ENCODE data around the gene CFAP221.
A peak's percentile ranks its signal among the peaks of the same experiment; 100 is the strongest.
"Not testable (repeated sequence)": the region's sequence is repeated elsewhere in the genome, so short reads cannot be mapped to it uniquely, and the experiment has no call there.

Gene CFAP221

DNA sequence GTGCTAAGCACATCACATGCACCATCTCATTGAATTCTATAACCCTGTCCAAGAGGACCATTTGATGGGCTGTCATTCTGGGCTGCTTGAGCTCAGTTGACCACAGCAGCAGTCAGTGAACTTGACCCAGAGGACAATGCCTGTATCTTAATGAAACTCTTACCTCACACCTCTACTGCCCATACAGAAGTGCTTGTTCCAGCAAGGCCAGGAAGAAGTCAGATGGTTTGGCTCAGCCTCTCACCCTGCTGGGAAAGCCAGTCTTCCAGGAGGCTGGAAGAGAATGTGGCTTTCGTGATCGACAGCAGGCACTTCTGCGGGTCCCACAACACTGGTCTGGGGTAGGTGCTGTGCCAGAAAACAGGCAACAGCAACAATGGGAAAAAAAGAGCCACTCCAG is 47.3 kb downstream of the CFAP221 start:
- FAIRE-seq = no peak

DNA sequence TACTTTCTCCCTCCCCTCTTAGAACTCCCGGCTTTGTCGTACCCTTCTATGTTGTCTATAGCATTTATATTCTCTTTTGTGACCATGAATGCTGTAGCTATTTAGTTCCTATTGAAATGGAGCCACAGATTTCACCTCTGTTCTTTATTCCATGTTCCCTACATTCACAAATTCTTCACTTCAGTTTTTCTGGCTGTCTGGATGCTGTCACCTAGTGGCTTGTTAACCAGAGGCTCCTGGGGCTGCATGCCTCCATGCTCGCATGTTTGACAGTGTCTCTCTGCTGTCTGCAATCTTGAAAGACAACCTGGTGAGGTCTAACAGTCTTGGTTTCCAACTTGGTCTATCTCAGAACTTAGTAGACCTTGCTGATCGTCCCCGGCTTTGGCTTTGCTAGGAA is 48.2 kb downstream of the CFAP221 start:
- FAIRE-seq = no peak

DNA sequence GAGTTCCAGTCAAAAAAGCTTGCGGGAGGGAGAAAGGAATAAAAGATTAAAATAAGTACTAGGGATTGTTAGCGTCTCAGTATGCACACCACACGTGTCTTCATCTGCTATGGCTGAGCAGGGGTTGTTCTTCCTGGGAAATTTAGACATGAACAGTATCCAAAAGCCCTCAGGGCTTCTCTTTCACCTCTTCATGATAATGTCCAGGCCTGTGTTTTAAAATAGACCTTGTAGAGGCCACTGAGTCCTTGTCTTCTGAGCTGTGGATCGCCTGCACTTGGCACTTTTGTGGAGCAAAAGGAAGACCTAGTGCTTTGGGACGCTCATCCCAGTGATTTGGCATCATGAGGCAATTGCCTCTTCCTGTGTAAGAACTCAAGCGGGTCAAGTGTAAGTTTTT is 52.4 kb downstream of the CFAP221 start:
- no peak for FAIRE-seq

DNA sequence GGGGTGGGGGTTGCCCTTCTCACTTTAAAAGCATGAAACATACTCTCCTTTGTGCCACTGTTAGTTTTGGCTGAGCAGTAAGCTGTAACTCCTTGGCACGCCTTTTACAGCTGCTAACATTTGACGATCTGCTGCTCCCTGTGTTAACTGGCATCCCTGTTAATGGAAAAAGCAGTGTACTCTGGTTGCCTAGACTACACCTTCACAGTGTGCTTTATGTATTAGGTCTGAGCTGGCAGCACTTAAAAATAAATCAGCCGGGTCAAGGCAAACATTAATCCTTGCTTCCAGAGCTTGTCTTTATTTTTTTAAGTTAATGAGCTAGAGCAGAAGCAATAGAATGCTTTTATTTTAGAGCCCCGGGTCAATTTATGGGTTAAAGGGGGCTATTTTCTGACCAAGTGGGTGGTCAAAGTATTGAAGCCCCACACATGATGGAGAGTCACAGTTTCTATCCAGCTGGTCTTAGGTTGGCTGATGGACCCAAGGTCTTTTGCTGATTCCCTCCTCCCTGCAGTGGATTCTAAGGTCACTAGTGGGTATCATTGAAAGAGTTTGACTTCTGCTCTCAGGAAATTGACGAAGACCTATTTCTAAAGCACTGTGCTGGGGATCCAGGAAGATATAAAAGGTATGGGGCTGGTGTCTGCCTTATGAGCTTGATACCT is 54.5 kb downstream of the CFAP221 start:
- FAIRE-seq = peak; percentile 100

DNA sequence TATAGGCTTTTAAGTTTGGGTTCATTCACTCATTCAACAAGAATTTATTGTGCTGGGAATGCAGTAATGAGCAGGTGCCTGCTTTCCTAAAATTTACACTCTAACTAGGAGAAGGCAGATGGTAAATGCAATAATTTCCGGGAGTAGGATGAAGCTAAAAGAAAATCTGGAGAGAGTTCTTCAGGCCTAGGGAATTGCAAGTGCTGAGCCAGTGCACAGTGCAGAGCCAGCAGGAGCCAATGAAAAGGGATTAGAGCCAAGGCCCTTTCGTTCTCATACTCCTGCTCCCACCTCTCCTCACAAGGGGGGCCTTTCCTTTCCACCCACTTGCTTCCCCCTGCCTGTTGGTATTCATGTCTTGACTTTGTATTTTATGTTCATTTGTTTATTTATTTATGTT is 55.1 kb downstream of the CFAP221 start:
- FAIRE-seq = no peak

DNA sequence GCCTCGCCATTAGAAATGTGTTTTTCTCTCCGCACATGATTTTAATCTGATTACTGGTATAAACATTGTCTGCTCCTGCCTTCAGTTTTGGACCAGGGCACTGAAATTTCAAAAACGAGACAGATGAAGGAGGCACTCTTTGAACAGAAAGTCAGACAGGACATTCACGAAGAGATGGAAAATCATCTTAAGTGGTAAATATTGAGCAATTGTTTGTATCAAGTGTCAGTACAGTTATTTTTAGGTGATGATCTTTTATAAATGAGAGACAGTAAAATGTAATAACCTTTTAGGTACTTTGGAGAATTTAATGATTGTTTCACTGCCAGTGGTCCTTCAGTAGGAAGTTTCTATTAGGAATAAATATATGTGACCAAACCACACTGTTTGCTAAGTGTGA is 60.8 kb downstream of the CFAP221 start:
- peak; percentile 61 for FAIRE-seq

DNA sequence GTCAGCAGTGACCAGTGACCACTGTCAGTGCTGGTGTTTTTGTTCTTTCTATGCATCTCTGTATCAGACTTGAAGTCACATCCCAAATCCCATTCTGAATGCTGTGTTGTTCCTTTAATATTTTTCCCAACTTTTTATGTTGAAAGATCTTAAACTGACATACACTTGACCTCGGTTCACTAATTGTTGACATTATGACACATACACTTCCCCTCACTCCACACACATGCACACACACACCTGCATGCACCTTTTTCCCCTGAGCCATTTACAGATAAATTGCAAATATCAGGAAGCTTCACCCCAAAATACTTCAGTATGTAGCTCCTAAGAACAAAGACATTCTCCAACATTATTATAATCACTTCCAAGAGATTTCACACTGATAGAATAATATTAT is 62.4 kb downstream of the CFAP221 start:
- FAIRE-seq = no peak

DNA sequence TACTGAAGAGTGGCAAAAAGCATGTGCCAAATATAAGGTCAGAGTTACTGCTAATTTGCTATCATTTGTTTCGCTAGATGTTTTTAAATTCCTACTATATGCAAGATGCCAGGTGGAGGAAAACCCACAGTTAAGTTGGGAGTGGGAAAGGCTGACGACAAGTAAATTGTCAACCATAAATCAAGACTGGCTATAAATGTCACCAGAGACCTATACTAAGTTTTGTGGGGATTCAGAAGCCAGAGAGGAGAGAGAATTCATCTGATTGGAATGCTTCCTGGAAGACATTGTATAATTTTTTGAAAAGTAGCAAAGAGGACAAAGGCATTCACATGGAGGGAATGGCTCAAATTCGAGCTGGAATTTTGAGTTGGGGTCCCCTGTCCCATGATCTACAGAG is 64.3 kb downstream of the CFAP221 start:
- FAIRE-seq = no peak

DNA sequence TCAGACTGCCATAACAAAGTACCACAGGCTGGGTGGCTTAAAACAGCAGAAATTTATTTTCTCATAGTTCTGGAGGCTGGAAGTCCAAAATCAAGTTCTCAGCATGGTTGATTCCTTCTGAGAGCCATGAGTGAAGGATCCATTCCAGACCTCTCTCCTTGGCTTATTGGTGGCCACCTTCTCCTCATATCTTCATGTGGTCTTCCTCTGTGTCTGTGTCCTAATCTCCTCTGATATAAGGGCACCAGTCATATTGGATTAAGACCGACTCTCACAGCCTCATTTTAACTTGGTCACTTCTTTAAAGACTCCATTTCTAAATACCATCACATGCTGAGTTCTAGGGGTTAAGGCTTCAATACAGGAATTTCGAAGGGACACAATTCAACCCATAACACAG is 65.1 kb downstream of the CFAP221 start:
- no peak for FAIRE-seq

DNA sequence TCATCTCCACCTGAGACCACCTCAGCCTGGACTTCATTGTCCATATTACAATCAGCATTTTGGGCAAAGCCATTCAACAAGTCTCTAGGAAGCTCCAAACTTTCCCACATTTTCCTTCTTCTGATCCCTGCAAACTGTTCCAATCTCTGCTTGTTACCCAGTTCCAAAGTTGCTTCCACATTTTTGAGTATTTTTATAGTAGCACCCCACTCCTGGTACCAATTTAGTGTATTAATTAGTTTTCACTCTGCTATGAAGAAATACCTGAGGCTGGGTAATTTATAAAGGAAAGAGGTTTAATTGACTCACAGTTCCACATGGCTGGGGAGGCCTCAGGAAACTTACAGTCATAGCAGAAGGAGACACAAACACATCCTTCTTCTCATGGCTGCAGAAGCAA is 69.9 kb downstream of the CFAP221 start:
- FAIRE-seq = not testable (repeated sequence)

DNA sequence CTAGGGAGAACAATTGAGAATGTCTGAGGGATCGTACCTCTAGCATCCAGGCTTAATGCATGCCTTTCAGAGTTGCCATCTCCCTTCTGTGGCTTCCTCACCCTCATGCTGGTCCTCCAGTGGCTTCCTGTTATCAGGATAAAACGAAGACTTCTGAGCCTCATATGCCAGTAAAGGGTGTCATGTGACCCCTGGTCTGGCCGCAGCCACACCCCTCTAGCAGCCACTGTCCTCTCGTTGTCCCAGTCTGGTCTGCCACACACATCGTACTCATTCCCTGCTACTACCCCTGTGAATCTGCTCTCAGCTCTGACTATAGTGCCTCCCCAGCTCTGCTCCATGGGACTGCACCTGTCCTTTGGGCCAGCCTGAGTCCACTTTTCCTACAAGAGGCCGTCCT is 72.2 kb downstream of the CFAP221 start:
- FAIRE-seq = no peak

DNA sequence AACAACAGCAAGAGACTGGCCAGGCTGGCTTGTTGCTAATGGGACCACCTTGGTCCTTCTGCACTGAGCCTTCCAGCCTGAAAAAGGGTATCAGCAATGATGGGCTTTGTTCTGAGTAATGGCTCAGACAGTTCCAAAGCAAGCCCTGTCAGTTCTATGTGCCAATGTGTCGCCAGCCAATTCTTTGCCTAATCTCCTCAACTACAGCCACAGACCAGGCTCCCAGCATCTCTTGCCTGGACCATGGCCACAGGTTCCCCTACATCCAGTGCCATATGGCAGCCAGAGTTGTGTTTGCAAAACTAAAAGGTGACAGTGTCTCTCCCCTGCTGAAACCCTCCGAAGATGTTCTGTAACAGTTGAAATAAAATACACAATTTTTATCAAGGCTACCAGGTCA is 73.2 kb downstream of the CFAP221 start:
- FAIRE-seq = no peak

DNA sequence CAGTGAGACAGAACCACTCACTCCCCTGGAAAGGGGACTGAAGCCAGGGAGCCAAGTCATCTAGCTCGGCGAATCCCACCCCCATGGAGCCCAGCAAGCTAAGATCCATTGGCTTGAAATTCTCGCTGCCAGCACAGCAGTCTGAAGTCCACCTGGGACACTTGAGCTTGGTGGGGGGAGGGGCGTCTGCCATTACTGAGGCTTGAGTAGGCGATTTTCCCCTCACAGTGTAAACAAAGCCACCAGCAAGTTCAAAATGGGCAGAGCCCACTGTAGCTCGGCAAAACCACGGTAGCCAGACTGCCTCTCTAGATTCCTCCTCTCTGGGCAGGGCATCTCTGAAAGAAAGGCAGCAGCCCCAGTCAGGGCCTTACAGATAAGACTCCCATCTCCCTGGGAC is 74.5 kb downstream of the CFAP221 start:
- FAIRE-seq = not testable (repeated sequence)

DNA sequence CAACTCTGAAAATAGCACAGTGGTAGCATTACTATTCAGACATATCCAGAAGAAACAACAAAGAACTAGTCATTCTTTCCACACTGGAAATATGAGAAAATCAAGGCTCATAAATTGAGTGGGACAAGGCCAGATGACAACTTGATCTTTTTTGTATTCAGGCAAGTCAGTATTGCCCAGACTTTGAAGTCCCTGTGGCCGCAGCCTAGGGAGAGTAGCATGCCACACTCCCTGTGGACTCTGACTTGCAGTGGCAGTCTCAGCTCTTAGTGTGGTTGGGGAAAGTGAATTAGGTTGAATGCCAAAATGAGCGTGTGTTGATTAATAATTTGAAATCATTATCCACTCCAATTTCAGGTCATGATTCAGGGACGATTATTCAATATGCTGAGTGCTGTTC is 81.0 kb downstream of the CFAP221 start:
- FAIRE-seq = no peak

DNA sequence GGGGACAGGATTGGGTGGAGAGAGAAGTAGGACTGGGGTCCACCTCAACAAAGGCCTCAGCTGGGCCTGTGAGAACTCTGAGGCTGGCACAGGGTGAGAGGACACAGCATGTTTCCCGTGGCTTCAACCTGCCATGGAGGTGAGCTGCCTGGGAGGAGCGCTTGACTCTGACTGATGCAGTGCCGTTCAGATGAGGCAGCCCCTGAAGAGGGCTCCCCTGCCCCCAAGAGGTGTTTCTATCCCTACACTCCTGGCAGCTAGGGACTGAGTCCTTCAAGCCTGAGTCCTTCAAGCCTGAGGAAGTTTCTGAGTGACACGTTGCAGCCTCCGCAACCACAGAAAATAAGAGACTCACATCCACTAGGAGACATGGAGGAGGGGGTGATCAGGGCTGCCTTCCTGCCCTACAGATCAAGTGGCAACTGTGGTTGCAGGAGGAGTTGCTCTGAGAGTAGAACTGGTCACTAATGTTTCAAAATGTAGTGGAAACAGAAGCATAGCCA is 85.1 kb downstream of the CFAP221 start:
- no peak for FAIRE-seq

DNA sequence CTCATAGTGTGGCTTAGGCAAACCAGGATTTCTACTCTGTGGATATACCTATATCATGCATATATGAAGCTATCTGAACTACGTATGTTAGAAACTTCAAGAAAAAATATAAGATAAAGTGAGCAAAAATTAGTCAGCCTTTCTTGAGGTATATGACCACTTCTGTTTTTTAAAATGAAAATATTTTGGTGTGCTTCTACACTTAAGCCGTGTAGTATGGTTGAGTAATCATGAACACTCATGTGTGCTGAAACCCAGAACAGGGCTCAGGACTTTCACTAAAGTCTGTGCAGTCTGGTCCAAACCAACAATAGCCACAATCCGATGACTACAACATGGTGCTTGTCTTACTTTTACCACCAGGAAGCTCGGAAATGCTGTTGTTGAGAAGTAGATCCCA is 85.9 kb downstream of the CFAP221 start:
- FAIRE-seq = no peak

DNA sequence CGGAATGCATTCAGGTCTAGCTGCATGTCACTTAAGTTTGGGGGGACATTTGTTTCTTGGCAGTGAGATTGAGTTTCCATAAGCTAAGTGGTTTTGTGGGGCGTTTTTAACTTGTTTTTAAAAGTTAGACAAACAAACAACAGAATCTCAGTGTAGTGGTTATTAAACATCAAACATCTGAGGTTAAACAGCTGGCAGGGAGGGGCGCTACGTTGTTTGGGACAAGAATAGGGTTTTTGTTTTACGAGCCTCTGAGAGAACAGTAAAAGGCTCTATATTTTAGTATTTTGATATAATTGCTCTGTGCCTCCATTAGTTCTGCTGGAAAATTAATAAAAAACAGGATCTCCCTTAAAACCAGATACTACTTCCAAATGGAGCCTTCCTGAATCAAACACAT is 93.1 kb downstream of the CFAP221 start:
- no peak for FAIRE-seq

DNA sequence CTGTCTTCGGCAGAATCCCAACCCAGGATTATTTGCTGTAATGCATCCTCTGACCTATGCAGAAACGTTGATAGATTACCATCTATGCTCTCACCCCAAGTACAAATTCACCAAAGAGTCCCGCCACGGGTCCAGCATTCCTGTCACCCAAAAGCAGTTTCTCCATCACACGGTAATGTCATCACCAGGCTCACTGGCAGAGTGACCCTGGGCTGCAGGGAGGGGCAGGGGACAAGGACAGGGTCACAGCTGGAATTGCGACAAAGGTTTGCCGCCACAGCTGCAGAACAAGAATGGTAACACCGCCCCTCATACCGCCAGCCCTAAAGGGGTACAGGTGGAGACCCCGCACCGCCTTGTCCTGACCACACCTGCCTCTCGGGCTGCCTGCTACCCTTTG is 94.0 kb downstream of the CFAP221 start:
- FAIRE-seq = no peak

DNA sequence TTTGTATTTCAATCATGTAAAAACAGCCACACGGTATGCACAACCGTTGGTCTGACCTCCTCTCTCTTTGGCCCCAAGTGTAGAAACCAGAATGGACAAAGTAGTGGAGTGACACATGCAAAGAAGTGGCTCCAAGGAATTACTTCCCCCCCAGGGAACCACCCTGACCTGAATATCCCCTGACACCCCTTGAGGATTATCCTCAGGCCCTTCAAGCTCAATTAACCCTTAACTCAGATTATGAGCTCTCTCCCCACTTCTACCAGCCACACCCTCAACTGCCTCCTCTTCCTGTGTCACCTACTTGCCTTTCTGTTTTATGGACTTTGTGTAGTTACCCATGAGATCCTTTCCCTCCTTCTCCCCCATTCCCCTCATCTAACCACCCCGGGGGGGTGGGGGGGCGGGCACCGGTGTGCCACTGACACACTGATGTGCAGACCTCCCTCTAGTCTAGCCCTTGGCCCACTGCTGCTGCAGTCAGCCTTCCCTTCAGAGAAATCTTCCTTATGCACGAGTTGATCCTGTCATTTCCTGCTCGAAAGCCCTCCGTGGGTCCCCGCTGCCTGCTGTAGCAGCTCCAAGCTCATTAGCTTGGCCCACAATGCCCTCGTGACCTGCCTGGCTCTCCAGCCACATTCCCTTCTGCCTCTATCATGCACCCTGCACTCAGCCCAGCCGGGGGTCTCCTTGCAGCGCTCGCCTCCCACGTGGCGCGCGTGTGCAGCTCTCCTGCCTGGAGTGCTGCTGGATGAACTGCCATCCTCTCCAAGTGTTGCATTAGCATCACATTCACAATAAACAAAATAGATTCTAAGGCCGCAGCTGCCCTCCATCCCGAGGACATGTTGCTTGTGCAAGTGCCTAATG is 94.7 kb downstream of the CFAP221 start:
- no peak for FAIRE-seq

DNA sequence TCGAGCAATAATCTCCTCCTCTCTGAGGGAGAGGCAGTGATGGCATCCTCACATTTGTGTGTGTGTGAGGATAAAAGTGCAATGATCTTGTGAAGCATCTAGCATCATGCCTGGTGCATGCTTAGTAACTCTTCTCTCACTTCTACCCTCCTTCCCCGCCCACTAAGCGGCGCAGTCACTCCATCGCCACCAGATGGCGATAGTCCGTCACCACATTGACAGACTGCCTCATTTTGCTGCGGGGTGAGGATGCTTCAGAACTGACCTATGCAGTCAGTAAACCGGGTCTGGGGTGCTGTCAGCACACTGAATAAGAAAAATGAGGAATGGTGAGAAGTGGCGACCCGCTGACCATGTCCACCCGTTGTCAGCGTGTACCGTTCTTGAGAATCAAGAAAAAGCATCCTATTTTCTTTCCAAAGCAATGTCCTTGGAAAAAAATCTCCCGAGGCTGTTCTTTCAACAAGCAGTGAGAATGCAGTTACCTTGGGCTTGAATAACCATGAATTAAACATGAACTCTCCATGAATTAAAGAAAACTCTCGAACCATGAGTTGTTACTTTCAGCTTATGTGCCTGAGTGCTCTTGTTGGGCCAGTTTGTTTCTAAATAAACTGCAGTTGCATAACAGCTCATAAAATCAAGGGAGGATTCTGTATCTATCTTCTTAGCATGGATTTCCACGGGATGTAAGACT is 97.5 kb downstream of the CFAP221 start:
- peak; percentile 76 for FAIRE-seq

DNA sequence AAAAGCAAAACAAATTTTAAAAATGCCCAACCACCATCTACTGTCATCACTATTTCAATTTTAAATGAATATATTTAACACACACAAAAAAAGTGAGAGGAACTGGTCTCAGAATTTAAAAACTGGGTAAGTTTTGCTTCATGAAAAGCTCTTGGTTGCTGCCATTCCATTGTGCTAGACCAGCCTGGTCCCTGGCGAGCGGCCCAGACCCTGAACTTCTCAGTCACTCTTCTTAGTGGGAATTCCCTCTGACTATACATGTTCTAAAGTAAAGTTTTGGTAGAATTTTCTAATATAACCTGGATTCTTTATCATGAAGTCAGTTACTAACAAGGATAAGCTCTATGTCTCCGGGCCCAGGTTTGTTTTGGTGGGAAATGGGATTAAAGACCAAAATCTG is 99.9 kb downstream of the CFAP221 start:
- no peak for FAIRE-seq

DNA sequence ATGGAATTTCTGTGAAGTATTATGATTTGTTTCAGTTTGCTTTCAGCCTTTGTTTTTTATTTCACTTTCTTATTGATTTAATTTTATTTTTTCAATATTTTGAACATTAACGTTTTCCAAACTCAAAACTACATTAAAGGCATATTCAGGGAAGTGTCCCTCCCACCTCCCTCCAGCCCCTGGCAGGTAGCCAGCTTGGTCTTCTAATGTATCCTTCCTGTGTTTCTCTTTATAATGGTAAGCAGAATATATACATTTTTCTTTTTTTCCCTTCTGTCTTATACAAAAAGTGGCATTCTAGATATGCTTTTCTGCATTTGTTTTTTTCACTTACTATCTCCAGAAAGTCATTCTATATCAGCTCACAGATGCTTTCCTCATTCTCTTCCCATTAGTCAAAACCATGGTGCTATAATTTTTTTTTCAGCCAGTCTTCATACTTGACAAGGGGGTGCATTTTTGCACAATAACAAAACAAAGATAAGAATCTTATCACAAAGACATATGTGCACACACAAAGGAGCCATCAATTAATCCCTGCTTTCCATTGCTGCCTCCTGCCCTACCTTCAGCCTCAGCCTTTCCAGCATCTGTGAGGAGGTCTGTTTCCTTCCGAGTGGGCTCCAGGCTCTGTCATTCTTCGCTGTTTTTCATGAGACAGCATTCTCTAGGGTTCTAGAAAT is 101.1 kb downstream of the CFAP221 start:
- no peak for FAIRE-seq

DNA sequence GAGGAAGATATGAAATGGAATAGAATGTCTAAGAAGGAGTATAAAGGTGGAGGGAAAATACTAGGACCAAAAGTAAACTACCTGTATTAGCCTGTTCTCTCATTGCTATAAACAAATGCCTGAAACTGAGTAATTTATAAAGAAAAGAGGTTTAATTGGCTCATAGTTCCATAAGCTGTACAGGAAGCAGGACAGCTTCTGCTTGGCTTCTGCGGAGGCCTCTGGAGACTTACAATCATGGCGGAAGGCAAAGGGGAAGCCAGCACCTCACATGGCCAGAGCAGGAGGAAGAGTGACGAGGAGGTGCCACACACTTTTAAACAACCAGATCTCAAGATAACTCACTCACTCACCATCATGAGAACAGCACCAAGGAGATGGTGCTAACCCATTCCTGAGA is 101.9 kb downstream of the CFAP221 start:
- no peak for FAIRE-seq
